ENCODE results near the gene MYO1H. TPM values are rescaled to one million over a fixed set of nuclear protein-coding genes. Genes with fewer than 3 reads are reported as not detected.
"Not testable (repeated sequence)": the region's sequence is repeated elsewhere in the genome, so short reads cannot be mapped to it uniquely, and the experiment has no call there.

Gene MYO1H
- polyA plus RNA-seq, 3 donors, result 1.3 to 2.5 (median 1.5) TPM

- DNase-seq (ENCODE audit: extremely low read depth in 1 of 11, low read depth in 9 of 11, low spot score in 4 of 11), result no peak
These were observed 112.8 kb downstream of the MYO1H start for GRCh38 chr12:109460538-109460937.

- DNase-seq (ENCODE audit: extremely low read depth in 1 of 11, low read depth in 9 of 11, low spot score in 4 of 11), result no peak
These were observed 113.5 kb downstream of the MYO1H start for GRCh38 chr12:109461049-109461845.

DNA sequence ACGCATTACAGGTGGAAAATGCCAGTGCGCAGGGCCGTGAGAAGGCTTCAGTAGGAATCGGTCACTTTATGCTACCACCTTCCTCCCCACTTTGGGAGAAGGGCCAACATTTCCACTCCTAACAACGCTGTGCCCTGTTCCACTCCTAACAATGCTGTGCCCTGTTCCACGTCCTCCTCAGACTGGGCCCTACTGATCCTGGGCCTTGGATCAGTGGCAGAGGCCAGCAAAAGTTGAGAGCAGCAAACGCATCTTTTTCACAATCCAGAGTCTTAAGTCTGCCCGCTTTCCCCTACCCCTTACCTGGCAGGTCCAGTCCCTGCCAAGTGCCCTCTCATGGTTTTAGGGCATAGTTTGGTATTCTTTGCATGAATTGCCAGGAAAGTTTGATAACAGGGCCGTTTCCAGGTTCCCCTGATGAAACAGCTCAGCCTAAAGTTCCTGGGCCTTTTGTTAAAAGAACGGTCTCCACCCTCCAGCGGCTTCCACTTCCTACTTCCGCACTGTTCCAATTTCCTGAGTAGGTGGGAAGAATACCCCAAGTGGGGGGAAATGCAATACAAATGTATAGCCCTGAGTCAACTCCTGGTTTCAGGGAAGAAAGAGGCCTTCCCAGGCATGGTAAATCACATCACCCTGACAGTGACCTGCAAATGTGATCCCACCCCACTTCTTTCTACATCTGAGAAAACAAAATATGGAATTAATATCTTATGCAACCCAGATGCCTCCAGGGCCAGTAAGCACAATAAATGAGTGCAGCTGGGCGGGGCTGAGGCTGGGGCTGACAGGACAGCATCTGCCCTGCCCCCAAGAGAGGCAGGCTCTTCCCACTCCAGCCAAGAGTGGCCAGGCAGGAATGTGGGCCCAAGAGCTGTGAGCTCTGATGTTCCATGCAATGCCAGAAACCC is 114.4 kb downstream of the MYO1H start:
- DNase-seq (ENCODE audit: extremely low read depth in 1 of 11, low read depth in 9 of 11, low spot score in 4 of 11), result peak in 5 of 11 donors; percentile 27 to 66 (median 54)

- peak; percentile 74 to 93 (median 87) for DNase-seq (ENCODE audit: extremely low read depth in 1 of 11, low read depth in 9 of 11, low spot score in 4 of 11)
These were observed 115.4 kb downstream of the MYO1H start for GRCh38 chr12:109462868-109463692.

DNA sequence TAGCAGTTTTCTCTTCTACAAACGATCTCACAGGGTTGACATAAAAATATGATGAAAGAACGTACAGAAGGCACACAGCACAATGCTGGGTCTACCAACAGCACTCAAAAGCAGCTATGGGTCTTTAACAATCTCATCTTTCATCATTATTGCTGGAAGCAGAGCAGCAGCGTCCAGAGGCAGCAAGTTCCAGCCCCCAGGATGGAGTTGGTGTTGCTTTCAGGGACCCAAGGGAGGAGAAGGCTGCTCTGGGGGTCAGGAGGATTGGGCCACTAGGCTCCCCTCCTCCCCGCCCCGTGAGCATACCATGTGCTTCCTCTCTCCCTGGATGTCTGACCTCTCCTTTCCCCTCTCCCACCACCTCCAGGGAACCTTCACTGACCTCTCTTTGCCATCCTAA is 116.1 kb downstream of the MYO1H start:
- no peak for DNase-seq (ENCODE audit: extremely low read depth in 1 of 11, low read depth in 9 of 11, low spot score in 4 of 11)

- no peak for DNase-seq (ENCODE audit: extremely low read depth in 1 of 11, low read depth in 9 of 11, low spot score in 4 of 11)
These were observed 117.1 kb downstream of the MYO1H start for GRCh38 chr12:109464642-109465351.

DNA sequence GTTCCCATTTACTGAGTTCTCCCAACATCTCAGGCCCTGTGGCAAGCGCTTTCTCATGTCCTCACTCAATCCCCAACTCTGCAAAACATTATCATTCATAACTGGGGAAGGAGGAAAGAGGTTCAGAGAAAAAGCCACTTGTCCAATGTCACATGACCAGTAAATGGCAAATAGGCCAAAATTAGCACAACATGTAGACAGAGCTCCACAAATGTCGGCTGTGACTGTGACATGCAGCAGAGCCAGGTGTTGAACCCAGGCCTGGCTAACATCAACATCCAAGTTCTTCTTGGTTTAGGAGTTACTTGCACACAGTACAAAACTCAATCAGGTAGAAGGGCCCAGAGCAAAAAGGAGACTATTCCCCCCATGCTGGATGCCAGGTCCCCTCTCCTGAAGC is 118.6 kb downstream of the MYO1H start:
- no peak for DNase-seq (ENCODE audit: extremely low read depth in 1 of 11, low read depth in 9 of 11, low spot score in 4 of 11)

- no peak for DNase-seq (ENCODE audit: extremely low read depth in 1 of 11, low read depth in 9 of 11, low spot score in 4 of 11)
These were observed 119.1 kb downstream of the MYO1H start for GRCh38 chr12:109466821-109467220.

GRCh38 chr12:109467978-109468676 is 120.4 kb downstream of the MYO1H start:
- DNase-seq (ENCODE audit: extremely low read depth in 1 of 11, low read depth in 9 of 11, low spot score in 4 of 11), result no peak

- DNase-seq (ENCODE audit: extremely low read depth in 1 of 11, low read depth in 9 of 11, low spot score in 4 of 11), result no peak
These were observed 121.8 kb downstream of the MYO1H start for GRCh38 chr12:109469517-109469916.

DNA sequence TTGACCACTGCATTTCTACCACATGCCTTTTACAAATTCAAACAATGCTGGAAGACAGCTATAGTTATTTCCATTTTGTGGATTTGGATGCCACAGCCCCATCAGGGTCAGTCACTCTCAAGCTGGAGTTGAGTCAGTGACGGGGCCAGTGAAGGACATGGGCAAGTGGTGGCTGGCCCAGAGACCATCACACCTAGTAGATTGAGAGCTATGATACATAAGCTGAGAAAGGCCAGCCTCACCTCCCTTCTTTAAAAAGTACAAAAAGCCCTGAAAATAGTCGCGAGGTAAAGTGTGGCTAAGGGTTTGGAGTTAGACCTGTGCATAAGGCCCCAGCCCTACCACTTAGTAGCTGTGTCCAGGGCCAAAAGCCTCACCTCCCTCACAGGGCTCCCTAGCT is 125.3 kb downstream of the MYO1H start:
- no peak for DNase-seq (ENCODE audit: extremely low read depth in 1 of 11, low read depth in 9 of 11, low spot score in 4 of 11)

DNA sequence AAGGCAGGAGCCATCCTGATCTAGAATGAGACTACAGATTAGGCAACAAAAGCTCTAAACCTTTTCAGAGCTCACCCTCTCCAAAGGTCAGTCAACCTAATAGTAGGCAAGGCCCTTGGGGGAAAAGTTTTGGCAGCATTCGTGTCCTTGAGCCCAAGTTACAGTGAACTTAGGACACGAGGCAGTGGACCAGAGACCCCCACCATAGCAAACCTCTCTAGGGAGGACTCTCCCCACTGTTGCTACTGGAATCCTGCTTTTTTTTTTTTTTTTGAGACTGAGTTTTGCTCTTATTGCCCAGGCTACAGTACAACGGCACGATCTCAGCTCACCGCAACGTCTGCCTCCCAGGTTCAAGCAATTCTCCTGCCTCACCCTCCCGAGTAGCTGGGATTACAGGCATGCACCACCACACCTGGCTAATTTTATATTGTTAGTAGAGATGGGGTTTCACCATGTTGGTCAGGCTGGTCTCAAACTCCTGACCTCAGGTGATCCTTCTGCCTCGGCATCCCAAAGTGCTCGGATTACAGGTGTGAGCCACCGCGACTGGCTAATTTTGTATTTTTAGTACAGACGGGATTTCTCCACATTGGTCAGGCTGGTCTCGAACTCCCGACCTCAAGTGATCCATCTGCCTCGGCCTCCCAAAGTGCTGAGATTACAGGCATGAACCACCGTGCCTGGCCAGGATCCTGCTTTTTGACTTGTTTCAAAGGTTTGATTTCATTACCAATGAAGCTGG is 126.0 kb downstream of the MYO1H start:
- not testable (repeated sequence) for DNase-seq (ENCODE audit: extremely low read depth in 1 of 11, low read depth in 9 of 11, low spot score in 4 of 11)

DNA sequence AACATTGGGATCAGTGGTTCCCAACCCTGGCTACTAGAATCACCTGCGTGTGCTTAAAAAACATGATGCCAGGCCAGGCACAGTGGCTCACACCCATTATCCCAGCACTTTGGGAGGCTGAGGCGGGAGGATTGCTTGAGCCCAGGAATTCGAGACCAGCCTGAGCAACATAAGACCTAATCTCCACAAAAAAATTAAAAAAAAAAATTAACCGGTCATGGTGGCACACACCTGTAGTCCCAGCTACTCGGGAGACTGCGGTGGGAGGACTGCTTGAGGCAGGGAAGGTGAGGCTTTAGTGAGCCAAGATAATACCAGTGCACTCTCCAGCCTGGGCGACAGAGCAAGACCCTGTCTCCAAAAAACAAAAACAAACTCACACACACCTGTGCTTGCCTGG is 127.4 kb downstream of the MYO1H start:
- no peak for DNase-seq (ENCODE audit: extremely low read depth in 1 of 11, low read depth in 9 of 11, low spot score in 4 of 11)

GRCh38 chr12:109475993-109476806 is 128.5 kb downstream of the MYO1H start:
- no peak for DNase-seq (ENCODE audit: extremely low read depth in 1 of 11, low read depth in 9 of 11, low spot score in 4 of 11)

DNA sequence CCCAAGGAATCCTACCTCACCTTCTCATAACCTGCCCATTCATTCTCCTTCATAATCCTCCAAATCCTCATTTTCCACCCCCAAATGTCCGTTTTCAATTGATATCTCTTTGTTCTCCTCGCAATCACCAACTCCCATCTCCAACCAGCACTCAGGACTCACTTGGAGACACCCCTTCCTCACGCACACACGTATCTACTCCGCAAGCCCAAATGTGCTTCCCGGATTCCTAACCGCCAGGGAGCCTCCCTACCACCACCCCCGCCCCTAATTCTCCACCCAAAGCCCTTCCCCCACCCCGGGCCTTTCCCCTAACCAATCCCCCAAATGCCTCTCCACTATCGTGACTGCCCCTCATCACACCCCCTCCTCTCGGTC is 129.1 kb downstream of the MYO1H start:
- DNase-seq (ENCODE audit: extremely low read depth in 1 of 11, low read depth in 9 of 11, low spot score in 4 of 11), result no peak

- peak; percentile 72 to 90 (median 84) for DNase-seq (ENCODE audit: extremely low read depth in 1 of 11, low read depth in 9 of 11, low spot score in 4 of 11)
These were observed 129.7 kb downstream of the MYO1H start, which contains the start of the genes KCTD10 and UBE3B for GRCh38 chr12:109477185-109477962. TSS of gene KCTD10 (minus strand) at chr12:109477300. CDS start at chr12:109477262, 38 bp downstream. TSS of gene UBE3B (plus strand) at chr12:109477634. CDS start at chr12:109483552, 5,918 bp downstream.

Measured in renal cortex interstitium (tissue), 11 donors.